Activated T-cell treated with anti-CD3 and anti-CD28 coated beads for 1 hour (primary cell): ENCODE measurements around the gene GAPVD1.
A peak's percentile ranks its signal among the peaks of the same experiment; 100 is the strongest.
"Not testable (repeated sequence)": the region's sequence is repeated elsewhere in the genome, so short reads cannot be mapped to it uniquely, and the experiment has no call there.

Experiments
- DNase-seq: peaks from one replicate; pipeline ENCODE4 v3.0.0-alpha.2; 2020; ENCODE audit warnings: low read depth

GAPVD1 gene

GRCh38 chr9:125374443-125375309 lies 113.0 kb downstream of the GAPVD1 start:
- peak; percentile 40 for DNase-seq

GRCh38 chr9:125375820-125376219 lies 114.2 kb downstream of the GAPVD1 start:
- no peak for DNase-seq

GRCh38 chr9:125376261-125377226 lies 114.9 kb downstream of the GAPVD1 start:
- DNase-seq = no peak

GRCh38 chr9:125377584-125378250 lies 116.1 kb downstream of the GAPVD1 start:
- DNase-seq = no peak

GRCh38 chr9:125378778-125379177 lies 117.2 kb downstream of the GAPVD1 start:
- no peak for DNase-seq

- DNase-seq = no peak
These were observed 117.6 kb downstream of the GAPVD1 start for GRCh38 chr9:125379208-125379607.

GRCh38 chr9:125380406-125380805 lies 118.8 kb downstream of the GAPVD1 start:
- DNase-seq = no peak

- DNase-seq = no peak
These were observed 126.4 kb downstream of the GAPVD1 start for GRCh38 chr9:125387861-125388524.

- no peak for DNase-seq
These were observed 127.4 kb downstream of the GAPVD1 start for GRCh38 chr9:125388978-125389377.

- no peak for DNase-seq
These were observed 130.1 kb downstream of the GAPVD1 start for GRCh38 chr9:125391704-125392103.

- no peak for DNase-seq
These were observed 131.8 kb downstream of the GAPVD1 start for GRCh38 chr9:125393426-125393825.

GRCh38 chr9:125396799-125397198 lies 135.2 kb downstream of the GAPVD1 start:
- no peak for DNase-seq

- DNase-seq = no peak
These were observed 136.1 kb downstream of the GAPVD1 start for GRCh38 chr9:125397736-125398135.

GRCh38 chr9:125398243-125398642 lies 136.6 kb downstream of the GAPVD1 start:
- DNase-seq = no peak

GRCh38 chr9:125399165-125399564 lies 137.5 kb downstream of the GAPVD1 start:
- no peak for DNase-seq

GRCh38 chr9:125399666-125400065 lies 138.0 kb downstream of the GAPVD1 start:
- DNase-seq = no peak

GRCh38 chr9:125400232-125400631 lies 138.6 kb downstream of the GAPVD1 start:
- not testable (repeated sequence) for DNase-seq

- DNase-seq = no peak
These were observed 139.4 kb downstream of the GAPVD1 start for GRCh38 chr9:125400725-125401716.

- no peak for DNase-seq
These were observed 143.1 kb downstream of the GAPVD1 start for GRCh38 chr9:125404733-125405132.
